ENCODE measurements around the gene RNF144A. TPM values are rescaled to one million over a fixed set of nuclear protein-coding genes. Genes with fewer than 3 reads are reported as not detected.
A peak's percentile ranks its signal among the peaks of the same experiment; 100 is the strongest.

RNF144A gene
- total and polyA plus RNA-seq, 2 donors (not counting 3 experiments of a cell fraction or from before 2014, with no cell fraction given), result 9.7 to 28.8 TPM

- no peaks in the 10 kb centered on the region for H3K4me1 ChIP-seq (ENCODE audit: control insufficient read depth, extremely low read depth, insufficient read depth, low read length)
- no peaks in the 10 kb centered on the region for H3K9me3 ChIP-seq (replicated peaks; ENCODE audit: control insufficient read depth, insufficient read depth, low read length)
- no peaks in the 10 kb centered on the region for H4K20me1 ChIP-seq (replicated peaks; ENCODE audit: control insufficient read depth, extremely low read depth, insufficient read depth, low read length)
- BruUV-seq (replicated peaks), result no TSS peak
- dilution Hi-C loops (cut with MboI; ENCODE audit: extremely low pct_ligation_motif_present, low sequenced_read_pairs), result no loop called here
- DNase-seq (ENCODE audit: low read depth, low spot score), result peak; percentile 37
- peaks cover 2 to 15% of the 10 kb centered on the region in 2 experiments for H3K27me3 ChIP-seq (ENCODE audit: control insufficient read depth in 2 of 2, insufficient read depth in 2 of 2, low read length in 2 of 2)
- intact Hi-C loops (cut with micrococcal nuclease), result no loop called here
- peak within 1 kb of the TSS; percentile 52 for H2AFZ ChIP-seq (ENCODE audit: low read depth, low read length)
- H3K27ac ChIP-seq (ENCODE audit: insufficient read depth, low read depth, low read length), result no peak within 1 kb of the TSS
- H3K79me2 ChIP-seq (ENCODE audit: control insufficient read depth, insufficient read depth, low read length), result no peaks in the 10 kb centered on the region
- ChIA-PET POLR2A (no interaction called here), CTCF (interaction anchor here (0.9 to 1.6 kb wide), 3 partner anchors 10 to 38 kb away, joined by 3 to 4 read pairs (median 3); no protein-coding TSS in a partner anchor)
- no peaks in the 10 kb centered on the region for H3K9me1 ChIP-seq (replicated peaks; ENCODE audit: control insufficient read depth, extremely low read depth, insufficient read depth, low read length)
- TF ChIP-seq EZH2 (IDR thresholded peaks at IDR 0.05; ENCODE audit: borderline replicate concordance, low read depth, low read length, severe bottlenecking) (no peak), MYC (IDR thresholded peaks at IDR 0.05; ENCODE audit: low read depth, low read length) (no peak), MAX (IDR thresholded peaks at IDR 0.05; ENCODE audit: insufficient read depth, insufficient read length) (no peak), GATA2 (IDR thresholded peaks at IDR 0.05; ENCODE audit: insufficient read depth, insufficient read length, low read depth, low read length) (no peak), POLR2A (IDR thresholded peaks at IDR 0.05; ENCODE audit: low read depth, low read length) (no peak), CTCF (IDR thresholded peaks at IDR 0.05; ENCODE audit: extremely low read depth in 1 of 2, insufficient read depth in 1 of 2, low read depth in 1 of 2, low read length in 2 of 2) (no peak), JUN (IDR thresholded peaks at IDR 0.05; ENCODE audit: borderline replicate concordance, insufficient read depth, insufficient read length, low read depth) (no peak), POLR2AphosphoS5 (IDR thresholded peaks at IDR 0.05; ENCODE audit: insufficient read depth, low read depth, low read length) (no peak), FOS (IDR thresholded peaks at IDR 0.05; ENCODE audit: borderline replicate concordance, insufficient read depth, low read length) (no peak)
- no peaks in the 10 kb centered on the region for H3K36me3 ChIP-seq (ENCODE audit: control insufficient read depth in 2 of 2, extremely low read depth in 1 of 2, insufficient read depth in 2 of 2, low read length in 2 of 2)
- peak within 1 kb of the TSS; percentile 57 for H3K4me2 ChIP-seq (ENCODE audit: insufficient read depth, low read length)
- H3K4me3 ChIP-seq (replicated peaks in 1 of 3; ENCODE audit: insufficient read depth in 1 of 3, low read depth in 1 of 3, low read length in 3 of 3), result peak within 1 kb of the TSS in 2 of 3 experiments; percentile 5 to 26
- no peak within 1 kb of the TSS for H3K9ac ChIP-seq (replicated peaks; ENCODE audit: extremely low read depth, insufficient read depth, low read length)
- FAIRE-seq, result no peak
These were observed 39.6 kb upstream of the RNF144A start, which contains the start of gene RSAD2 for GRCh38 chr2:6877402-6878304. RSAD2 (plus strand) TSS chr2:6877777; CDS start chr2:6877801, 24 bp downstream.

All from endothelial cell of umbilical vein (primary cell).